ENCODE results near the gene ZIC1. TPM values are rescaled to one million over a fixed set of nuclear protein-coding genes. Genes with fewer than 3 reads are reported as not detected.

ZIC1 gene
- total and polyA plus RNA-seq, 2 experiments from 2014 or later = 0.21 to 0.95 TPM

DNA sequence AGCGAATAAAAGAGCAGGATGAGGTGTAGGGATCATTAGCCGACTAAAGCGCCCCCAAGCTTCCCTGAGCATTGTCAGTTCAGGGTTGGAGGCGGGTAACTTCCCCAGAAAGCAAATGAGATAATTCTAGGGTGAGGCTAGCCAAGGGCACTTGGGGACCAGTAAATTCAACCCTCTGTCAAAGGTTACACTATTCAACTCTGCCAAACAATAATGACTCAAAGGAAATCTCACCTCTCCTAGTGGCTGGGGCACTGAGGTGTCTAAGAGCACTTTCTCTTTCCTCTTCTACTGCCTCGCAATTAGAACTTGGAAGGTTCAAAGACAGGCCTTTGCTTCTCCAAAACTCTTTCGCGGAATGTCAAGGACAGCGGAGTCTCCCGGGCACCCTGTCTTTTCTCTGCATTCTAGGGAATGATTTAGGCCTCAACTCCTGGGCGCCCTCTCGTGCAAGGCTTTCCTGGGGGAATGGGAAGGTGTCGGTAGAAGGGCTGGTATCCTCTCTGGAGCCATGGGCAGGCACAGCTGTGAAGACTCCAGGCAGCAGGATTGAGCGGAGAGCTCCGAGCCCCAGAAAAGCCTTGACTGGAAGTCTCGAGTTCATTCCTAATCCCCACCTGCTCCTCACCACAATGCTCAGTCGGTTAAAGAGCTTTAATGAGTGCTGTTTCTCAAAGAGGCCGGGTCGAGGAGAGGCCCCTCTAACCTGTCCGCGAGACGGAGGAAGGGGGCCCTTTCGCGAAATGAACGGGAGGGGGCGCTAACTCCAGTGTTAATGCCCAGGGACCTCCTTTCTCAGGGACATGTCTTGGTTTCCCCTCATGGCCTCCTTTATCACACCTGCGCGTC is 24.7 kb upstream of the ZIC1 start:
- Histone ChIP-seq H3K4me2 (peak overlapping the region; percentile 78), H3K79me2 (replicated peaks; ENCODE audit: insufficient read depth) (no peaks in the 10 kb centered on the region), H2AFZ (peak overlapping the region; percentile 65; the same call in 1 of the 2 replicates), H3K27me3 (ENCODE audit: insufficient read depth) (peaks cover 100% of the 10 kb centered on the region), H3K4me1 (ENCODE audit: insufficient read depth) (peaks cover 95% of the 10 kb centered on the region), H3K4me3 (peak overlapping the region; percentile 49), H3F3A (replicated peaks; ENCODE audit: low read depth) (peaks cover 26% of the 10 kb centered on the region), H3K9me2 (ENCODE audit: insufficient read depth) (no peaks in the 10 kb centered on the region), H3K27ac (ENCODE audit: low read depth) (no peak overlapping the region), H3K36me3 (ENCODE audit: insufficient read depth) (no peaks in the 10 kb centered on the region), H4K20me1 (replicated peaks; ENCODE audit: insufficient read depth) (peaks cover 3% of the 10 kb centered on the region; the same call in 1 of the 2 replicates)
- ATAC-seq (peak; percentile 64), DNase-seq (ENCODE audit: low spot score) (peak; percentile 91)
- Mint-ChIP-seq H3K36me3 (ENCODE audit: low read depth) (no peaks in the 10 kb centered on the region), H3K9me3 (no peaks in the 10 kb centered on the region; the same call in 2 of the 3 replicates), H3K27ac (no peak overlapping the region), H3K4me1 (peaks cover 84% of the 10 kb centered on the region), H3K4me3 (peak overlapping the region; percentile 57), H3K27me3 (ENCODE audit: insufficient read depth, low read depth, poor library complexity) (peaks cover 95% of the 10 kb centered on the region)
- TF ChIP-seq, protein P1, sequence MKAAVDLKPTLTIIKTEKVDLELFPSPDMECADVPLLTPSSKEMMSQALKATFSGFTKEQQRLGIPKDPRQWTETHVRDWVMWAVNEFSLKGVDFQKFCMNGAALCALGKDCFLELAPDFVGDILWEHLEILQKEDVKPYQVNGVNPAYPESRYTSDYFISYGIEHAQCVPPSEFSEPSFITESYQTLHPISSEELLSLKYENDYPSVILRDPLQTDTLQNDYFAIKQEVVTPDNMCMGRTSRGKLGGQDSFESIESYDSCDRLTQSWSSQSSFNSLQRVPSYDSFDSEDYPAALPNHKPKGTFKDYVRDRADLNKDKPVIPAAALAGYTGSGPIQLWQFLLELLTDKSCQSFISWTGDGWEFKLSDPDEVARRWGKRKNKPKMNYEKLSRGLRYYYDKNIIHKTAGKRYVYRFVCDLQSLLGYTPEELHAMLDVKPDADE (IDR thresholded peaks at IDR 0.05) = no peak
- TF ChIP-seq, protein P2, sequence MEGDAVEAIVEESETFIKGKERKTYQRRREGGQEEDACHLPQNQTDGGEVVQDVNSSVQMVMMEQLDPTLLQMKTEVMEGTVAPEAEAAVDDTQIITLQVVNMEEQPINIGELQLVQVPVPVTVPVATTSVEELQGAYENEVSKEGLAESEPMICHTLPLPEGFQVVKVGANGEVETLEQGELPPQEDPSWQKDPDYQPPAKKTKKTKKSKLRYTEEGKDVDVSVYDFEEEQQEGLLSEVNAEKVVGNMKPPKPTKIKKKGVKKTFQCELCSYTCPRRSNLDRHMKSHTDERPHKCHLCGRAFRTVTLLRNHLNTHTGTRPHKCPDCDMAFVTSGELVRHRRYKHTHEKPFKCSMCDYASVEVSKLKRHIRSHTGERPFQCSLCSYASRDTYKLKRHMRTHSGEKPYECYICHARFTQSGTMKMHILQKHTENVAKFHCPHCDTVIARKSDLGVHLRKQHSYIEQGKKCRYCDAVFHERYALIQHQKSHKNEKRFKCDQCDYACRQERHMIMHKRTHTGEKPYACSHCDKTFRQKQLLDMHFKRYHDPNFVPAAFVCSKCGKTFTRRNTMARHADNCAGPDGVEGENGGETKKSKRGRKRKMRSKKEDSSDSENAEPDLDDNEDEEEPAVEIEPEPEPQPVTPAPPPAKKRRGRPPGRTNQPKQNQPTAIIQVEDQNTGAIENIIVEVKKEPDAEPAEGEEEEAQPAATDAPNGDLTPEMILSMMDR (conservative IDR thresholded peaks at IDR 0.05; ENCODE audit: low read depth in 2 of 2) = peak; percentile 79 to 85

DNA sequence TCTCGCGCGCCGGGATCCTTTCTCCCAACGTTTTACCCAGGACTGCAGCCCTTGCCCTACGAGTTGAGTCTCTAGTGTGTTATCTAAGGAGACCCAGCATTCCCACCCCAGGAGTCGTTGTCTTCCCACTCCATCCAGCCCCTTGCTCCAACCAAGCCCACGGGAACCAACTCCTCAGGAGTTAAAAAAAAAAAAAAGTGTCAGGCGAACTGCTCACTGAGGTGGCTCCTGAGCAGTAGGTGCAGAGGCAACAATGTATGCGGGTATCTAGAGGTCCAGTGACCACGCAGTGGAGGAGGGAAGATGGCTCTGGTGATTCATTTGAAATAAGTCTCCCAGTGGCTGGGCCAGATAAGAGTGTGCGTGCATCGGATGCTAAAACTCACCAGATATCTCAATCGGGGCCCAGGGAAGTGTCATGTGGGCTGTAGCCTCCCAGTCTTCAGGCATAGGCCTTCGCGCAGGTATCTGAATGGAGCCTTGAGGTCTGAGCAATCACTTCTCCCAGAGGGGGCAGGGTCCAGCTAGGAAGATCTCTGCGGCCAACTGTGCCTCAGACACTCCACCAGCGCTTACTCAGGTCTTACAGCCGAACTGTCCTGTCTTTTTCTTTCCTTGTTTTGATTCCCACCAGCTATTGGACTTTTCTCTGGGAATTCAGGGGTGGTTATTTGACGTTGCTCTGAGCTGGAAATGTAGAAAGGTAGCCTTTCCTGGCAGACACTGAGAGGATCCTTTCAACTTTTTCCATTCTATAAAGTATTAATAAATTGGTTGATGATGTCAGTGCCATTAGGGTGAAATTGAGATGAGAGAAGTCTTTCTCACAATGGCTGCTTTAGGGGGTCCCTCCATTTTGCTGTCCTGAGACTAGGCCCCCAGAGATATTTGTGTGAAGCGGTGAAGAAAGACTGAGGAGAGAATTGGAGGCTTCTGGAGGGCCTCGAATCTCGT is 23.8 kb upstream of the ZIC1 start:
- DNase-seq (ENCODE audit: low spot score) = peak; percentile 61
- Mint-ChIP-seq H3K9me3 (no peaks in the 10 kb centered on the region; the same call in 2 of the 3 replicates), H3K27ac (no peak overlapping the region), H3K27me3 (ENCODE audit: insufficient read depth, low read depth, poor library complexity) (peaks cover 95% of the 10 kb centered on the region), H3K4me3 (peak overlapping the region; percentile 57), H3K36me3 (ENCODE audit: low read depth) (no peaks in the 10 kb centered on the region), H3K4me1 (peaks cover 84% of the 10 kb centered on the region)
- peak; percentile 20 for ATAC-seq
- Histone ChIP-seq H2AFZ (no peak overlapping the region), H3K9me2 (ENCODE audit: insufficient read depth) (no peaks in the 10 kb centered on the region), H3K4me2 (peak overlapping the region; percentile 78), H3K36me3 (ENCODE audit: insufficient read depth) (no peaks in the 10 kb centered on the region), H3F3A (replicated peaks; ENCODE audit: low read depth) (peaks cover 35% of the 10 kb centered on the region), H4K20me1 (replicated peaks; ENCODE audit: insufficient read depth) (peaks cover 3% of the 10 kb centered on the region; the same call in 1 of the 2 replicates), H3K27ac (ENCODE audit: low read depth) (no peak overlapping the region), H3K4me1 (ENCODE audit: insufficient read depth) (peaks cover 95% of the 10 kb centered on the region), H3K79me2 (replicated peaks; ENCODE audit: insufficient read depth) (no peaks in the 10 kb centered on the region), H3K27me3 (ENCODE audit: insufficient read depth) (peaks cover 100% of the 10 kb centered on the region), H3K4me3 (peak overlapping the region; percentile 49)
- TF ChIP-seq, protein P3, sequence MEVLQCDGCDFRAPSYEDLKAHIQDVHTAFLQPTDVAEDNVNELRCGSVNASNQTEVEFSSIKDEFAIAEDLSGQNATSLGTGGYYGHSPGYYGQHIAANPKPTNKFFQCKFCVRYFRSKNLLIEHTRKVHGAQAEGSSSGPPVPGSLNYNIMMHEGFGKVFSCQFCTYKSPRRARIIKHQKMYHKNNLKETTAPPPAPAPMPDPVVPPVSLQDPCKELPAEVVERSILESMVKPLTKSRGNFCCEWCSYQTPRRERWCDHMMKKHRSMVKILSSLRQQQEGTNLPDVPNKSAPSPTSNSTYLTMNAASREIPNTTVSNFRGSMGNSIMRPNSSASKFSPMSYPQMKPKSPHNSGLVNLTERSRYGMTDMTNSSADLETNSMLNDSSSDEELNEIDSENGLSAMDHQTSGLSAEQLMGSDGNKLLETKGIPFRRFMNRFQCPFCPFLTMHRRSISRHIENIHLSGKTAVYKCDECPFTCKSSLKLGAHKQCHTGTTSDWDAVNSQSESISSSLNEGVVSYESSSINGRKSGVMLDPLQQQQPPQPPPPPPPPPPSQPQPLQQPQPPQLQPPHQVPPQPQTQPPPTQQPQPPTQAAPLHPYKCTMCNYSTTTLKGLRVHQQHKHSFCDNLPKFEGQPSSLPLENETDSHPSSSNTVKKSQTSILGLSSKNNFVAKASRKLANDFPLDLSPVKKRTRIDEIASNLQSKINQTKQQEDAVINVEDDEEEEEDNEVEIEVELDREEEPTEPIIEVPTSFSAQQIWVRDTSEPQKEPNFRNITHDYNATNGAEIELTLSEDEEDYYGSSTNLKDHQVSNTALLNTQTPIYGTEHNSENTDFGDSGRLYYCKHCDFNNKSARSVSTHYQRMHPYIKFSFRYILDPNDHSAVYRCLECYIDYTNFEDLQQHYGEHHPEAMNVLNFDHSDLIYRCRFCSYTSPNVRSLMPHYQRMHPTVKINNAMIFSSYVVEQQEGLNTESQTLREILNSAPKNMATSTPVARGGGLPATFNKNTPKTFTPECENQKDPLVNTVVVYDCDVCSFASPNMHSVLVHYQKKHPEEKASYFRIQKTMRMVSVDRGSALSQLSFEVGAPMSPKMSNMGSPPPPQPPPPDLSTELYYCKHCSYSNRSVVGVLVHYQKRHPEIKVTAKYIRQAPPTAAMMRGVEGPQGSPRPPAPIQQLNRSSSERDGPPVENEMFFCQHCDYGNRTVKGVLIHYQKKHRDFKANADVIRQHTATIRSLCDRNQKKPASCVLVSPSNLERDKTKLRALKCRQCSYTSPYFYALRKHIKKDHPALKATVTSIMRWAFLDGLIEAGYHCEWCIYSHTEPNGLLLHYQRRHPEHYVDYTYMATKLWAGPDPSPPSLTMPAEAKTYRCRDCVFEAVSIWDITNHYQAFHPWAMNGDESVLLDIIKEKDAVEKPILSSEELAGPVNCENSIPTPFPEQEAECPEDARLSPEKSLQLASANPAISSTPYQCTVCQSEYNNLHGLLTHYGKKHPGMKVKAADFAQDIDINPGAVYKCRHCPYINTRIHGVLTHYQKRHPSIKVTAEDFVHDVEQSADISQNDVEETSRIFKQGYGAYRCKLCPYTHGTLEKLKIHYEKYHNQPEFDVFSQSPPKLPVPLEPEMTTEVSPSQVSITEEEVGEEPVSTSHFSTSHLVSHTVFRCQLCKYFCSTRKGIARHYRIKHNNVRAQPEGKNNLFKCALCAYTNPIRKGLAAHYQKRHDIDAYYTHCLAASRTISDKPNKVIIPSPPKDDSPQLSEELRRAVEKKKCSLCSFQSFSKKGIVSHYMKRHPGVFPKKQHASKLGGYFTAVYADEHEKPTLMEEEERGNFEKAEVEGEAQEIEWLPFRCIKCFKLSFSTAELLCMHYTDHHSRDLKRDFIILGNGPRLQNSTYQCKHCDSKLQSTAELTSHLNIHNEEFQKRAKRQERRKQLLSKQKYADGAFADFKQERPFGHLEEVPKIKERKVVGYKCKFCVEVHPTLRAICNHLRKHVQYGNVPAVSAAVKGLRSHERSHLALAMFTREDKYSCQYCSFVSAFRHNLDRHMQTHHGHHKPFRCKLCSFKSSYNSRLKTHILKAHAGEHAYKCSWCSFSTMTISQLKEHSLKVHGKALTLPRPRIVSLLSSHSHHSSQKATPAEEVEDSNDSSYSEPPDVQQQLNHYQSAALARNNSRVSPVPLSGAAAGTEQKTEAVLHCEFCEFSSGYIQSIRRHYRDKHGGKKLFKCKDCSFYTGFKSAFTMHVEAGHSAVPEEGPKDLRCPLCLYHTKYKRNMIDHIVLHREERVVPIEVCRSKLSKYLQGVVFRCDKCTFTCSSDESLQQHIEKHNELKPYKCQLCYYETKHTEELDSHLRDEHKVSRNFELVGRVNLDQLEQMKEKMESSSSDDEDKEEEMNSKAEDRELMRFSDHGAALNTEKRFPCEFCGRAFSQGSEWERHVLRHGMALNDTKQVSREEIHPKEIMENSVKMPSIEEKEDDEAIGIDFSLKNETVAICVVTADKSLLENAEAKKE (CRISPR knock-in tag; IDR thresholded peaks at IDR 0.05) = no peak
- TF ChIP-seq EZH2 (IDR thresholded peaks at IDR 0.05; ENCODE audit: low read depth, unreplicated experiment) (peak; percentile 65), EZH2phosphoT487 (IDR thresholded peaks at IDR 0.05; ENCODE audit: unreplicated experiment) (no peak), CREB1 (CRISPR knock-in tag; IDR thresholded peaks at IDR 0.05; ENCODE audit: low read depth) (no peak)
